Fibroblast of mammary gland (primary cell): ENCODE measurements around the gene NANOS2.

Experiments used
- DNase-seq: peaks from one replicate; pipeline ENCODE4 v3.0.0-alpha.2; 2010; ENCODE audit warnings: low read depth
- H3K4me3 ChIP-seq: 2 replicates; pipeline ENCODE4 v1.5.1; 2011; ENCODE audit warnings: low read depth, mild to moderate bottlenecking, low read length, moderate library complexity; ENCODE audit not compliant: control insufficient read depth
- CTCF ChIP-seq: conservative IDR thresholded peaks from 2 replicates; pipeline ENCODE4 v1.5.1; 2011; ENCODE audit warnings: low read depth, low read length, inconsistent platforms; ENCODE audit not compliant: control insufficient read depth, insufficient read depth

NANOS2 gene

DNA sequence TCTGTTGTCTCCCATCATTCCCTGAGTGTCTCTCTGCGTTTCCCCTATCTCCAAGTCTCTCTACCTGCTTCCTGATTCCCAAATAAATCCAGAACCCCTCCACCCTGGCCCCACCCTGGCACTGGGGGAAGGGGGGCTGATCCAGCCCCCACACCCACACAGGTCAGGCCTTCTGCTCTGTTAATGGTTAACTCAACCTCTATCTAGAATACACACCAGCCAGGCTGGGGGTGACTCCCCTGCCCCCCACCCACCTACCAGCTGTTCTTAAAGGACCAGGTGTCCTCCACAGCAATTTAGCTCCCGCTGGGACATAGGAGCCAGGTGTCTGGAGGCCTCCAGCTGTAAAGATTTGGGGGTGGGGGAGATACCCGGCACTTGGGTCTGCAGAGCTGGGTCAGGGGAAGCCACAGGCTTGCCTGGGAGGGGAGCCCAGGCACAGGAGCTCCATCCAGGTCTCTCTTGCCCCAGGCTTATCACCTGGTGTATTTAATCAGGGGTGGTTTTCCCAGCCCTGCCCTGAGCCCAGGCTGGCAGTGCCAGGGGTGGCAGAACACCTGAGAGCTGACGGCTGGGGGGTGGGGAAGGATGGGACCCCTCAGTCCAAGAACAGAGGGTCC lies 32.6 kb downstream of the NANOS2 start:
- no peak overlapping the region for H3K4me3 ChIP-seq

DNA sequence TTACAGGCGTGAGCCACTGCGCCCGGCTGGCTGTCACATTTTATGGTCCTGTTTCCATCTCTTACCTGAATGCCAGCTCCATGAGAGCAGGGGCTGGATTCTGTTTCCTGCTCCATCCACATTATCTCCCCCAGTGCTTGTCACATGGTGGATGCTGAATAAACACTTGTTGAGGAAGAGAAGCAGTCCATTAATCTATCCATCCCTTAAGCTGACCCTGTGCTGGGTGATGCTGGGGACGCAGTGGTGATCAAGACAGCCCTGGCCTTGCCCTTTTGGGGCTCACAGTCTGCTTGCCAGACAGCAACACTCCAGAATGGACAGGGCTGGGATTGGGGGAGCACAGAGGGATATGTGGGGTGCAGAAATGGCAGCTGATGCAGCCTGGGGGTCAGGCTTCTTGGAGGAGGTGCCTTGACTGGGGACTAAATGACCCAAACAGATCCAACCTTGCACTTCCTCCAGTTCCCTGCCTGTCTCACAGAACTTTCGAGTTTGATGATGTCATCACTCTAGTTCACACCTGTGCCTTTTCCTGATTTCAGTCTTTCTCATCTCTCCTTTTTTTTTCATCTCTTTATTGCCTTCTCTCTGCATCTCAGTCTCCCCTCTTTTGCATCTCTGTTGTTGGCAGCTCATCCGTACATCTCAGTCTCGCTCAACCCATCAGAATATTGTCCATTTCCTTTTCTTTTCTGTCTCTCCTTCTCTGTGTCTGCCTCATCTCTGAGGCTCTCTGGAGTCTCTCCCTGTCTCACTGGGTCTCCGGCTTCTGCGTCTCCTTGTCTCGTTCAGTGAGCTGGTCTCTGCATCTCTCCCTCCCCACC lies 33.3 kb downstream of the NANOS2 start:
- no peak overlapping the region for H3K4me3 ChIP-seq
- no peak for DNase-seq
- no peak for TF ChIP-seq CTCF

More for the DNA sequence above, 32.6 kb downstream of the NANOS2 start:
- DNase-seq, result no peak
- no peak for TF ChIP-seq CTCF

- DNase-seq, result no peak
Measured at GRCh38 chr19:45879971-45880370, 34.6 kb downstream of the NANOS2 start.

GRCh38 chr19:45879055-45879454 lies 35.5 kb downstream of the NANOS2 start:
- no peak for TF ChIP-seq CTCF
- DNase-seq, result no peak
- no peak overlapping the region for H3K4me3 ChIP-seq

More at GRCh38 chr19:45879971-45880370, 34.6 kb downstream of the NANOS2 start:
- TF ChIP-seq CTCF, result no peak
- H3K4me3 ChIP-seq, result no peak overlapping the region

DNA sequence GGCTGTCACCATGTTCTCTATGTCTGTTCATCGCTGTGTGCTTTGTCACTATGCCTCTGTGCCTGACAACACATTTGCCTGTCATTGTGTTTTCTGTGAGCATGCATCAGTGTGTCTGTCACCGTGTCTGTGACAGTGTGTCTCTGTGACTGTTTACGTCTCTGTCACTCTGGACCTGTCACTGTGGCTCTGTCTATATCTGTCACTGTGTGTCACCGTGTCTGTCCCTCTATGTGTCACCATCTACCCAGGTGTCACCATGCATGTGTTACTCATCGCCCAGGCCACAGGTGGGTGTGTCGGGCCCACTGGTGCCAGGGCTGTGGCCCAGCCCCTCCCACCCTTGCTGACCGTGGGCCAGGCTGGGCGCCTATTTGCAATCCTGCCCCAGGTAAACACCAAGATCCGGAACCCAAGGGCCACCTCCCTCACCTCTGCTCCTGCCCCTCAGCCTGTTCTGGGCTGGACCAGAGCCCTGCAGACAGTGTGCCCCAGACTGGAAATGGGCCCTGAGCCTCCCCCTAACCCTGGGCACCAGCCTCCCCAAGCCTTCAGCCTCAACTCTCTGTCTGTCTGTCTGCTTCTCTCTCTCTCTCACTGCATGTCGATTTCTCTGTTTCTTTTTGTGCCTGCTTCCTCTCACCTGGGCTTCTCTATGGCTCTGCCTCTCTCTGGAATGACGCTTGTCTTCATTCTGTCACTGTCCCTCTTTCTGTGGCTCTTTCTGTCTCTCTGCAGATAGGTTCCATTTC lies 36.4 kb downstream of the NANOS2 start:
- no peak overlapping the region for H3K4me3 ChIP-seq
- no peak for TF ChIP-seq CTCF
- no peak for DNase-seq

GRCh38 chr19:45876411-45877197 lies 38.0 kb downstream of the NANOS2 start:
- no peak overlapping the region for H3K4me3 ChIP-seq
- no peak for TF ChIP-seq CTCF
- DNase-seq, result no peak
